GM21737 (cell line): ENCODE measurements around the gene RALGPS1.
"Not testable (repeated sequence)": the region's sequence is repeated elsewhere in the genome, so short reads cannot be mapped to it uniquely, and the experiment has no call there.

Source experiments
- ATAC-seq: cut with Tn5 transposase; IDR thresholded peaks from one replicate; pipeline ENCODE4 v1.9.1; 2021; ENCODE audit warnings: mild to moderate bottlenecking, moderate library complexity; ENCODE audit not compliant: unreplicated experiment

RALGPS1 gene

GRCh38 chr9:127132375-127132774, 217.8 kb downstream of the RALGPS1 start:
- no peak for ATAC-seq

GRCh38 chr9:127132921-127133647, 218.5 kb downstream of the RALGPS1 start:
- ATAC-seq = no peak

- no peak for ATAC-seq
These were observed 219.2 kb downstream of the RALGPS1 start for GRCh38 chr9:127133739-127134167.

GRCh38 chr9:127135056-127135745, 220.6 kb downstream of the RALGPS1 start:
- ATAC-seq = no peak

- ATAC-seq = no peak
These were observed 221.7 kb downstream of the RALGPS1 start for GRCh38 chr9:127136081-127136879.

GRCh38 chr9:127136880-127137639, 222.5 kb downstream of the RALGPS1 start:
- ATAC-seq = no peak

GRCh38 chr9:127137640-127138360, 223.2 kb downstream of the RALGPS1 start:
- no peak for ATAC-seq

- no peak for ATAC-seq
These were observed 223.9 kb downstream of the RALGPS1 start for GRCh38 chr9:127138444-127138843.

GRCh38 chr9:127139071-127139731, 224.6 kb downstream of the RALGPS1 start:
- ATAC-seq = no peak

GRCh38 chr9:127139775-127140174, 225.2 kb downstream of the RALGPS1 start:
- ATAC-seq = no peak

GRCh38 chr9:127140181-127140580, 225.6 kb downstream of the RALGPS1 start:
- no peak for ATAC-seq

- no peak for ATAC-seq
These were observed 226.5 kb downstream of the RALGPS1 start for GRCh38 chr9:127140842-127141675.

GRCh38 chr9:127142291-127142690, 227.7 kb downstream of the RALGPS1 start:
- no peak for ATAC-seq

GRCh38 chr9:127142931-127143464, 228.4 kb downstream of the RALGPS1 start:
- no peak for ATAC-seq

- no peak for ATAC-seq
These were observed 229.4 kb downstream of the RALGPS1 start for GRCh38 chr9:127143920-127144465.

- ATAC-seq = no peak
These were observed 230.3 kb downstream of the RALGPS1 start for GRCh38 chr9:127144670-127145445.

- ATAC-seq = not testable (repeated sequence)
These were observed 232.3 kb downstream of the RALGPS1 start for GRCh38 chr9:127146841-127147240.
